HL-60 (cell line): ENCODE measurements around the gene PARVA.

Source experiments
- DNase-seq, 2 experiments: peaks; one replicate each; pipeline ENCODE4 v3.0.0-alpha.2; 2010 to 2020; ENCODE audit warnings: low read depth in 1 of 2, low spot score in 1 of 2
- H3K27ac ChIP-seq: fragments of 250-450 bp; sonication (Bioruptor Pico); replicated peaks from 2 replicates; pipeline ENCODE4 v1.5.1; 2020; ENCODE audit warnings: mild to moderate bottlenecking, moderate library complexity
- H3K27me3 ChIP-seq: fragments of 250-450 bp; sonication (Bioruptor Pico); 2 replicates; pipeline ENCODE4 v1.5.1; 2021; ENCODE audit warnings: mild to moderate bottlenecking, moderate library complexity; ENCODE audit not compliant: insufficient read depth, poor library complexity, severe bottlenecking
- H3K4me3 ChIP-seq: replicated peaks from 2 replicates; pipeline ENCODE4 v1.5.1; 2011; ENCODE audit warnings: mild to moderate bottlenecking, control low read depth, low read length; ENCODE audit not compliant: insufficient read depth
- CTCF ChIP-seq: IDR thresholded peaks from one replicate; pipeline ENCODE4 v1.5.1; 2011; ENCODE audit warnings: low read length, control low read depth, inconsistent platforms; ENCODE audit not compliant: insufficient read depth
- GABPA ChIP-seq: IDR thresholded peaks from 2 replicates; pipeline ENCODE4 v1.6.1; 2012; ENCODE audit warnings: low read depth
- POLR2AphosphoS5 ChIP-seq: IDR thresholded peaks from 2 replicates; pipeline ENCODE4 v1.6.1; 2012; ENCODE audit warnings: low read depth
- SPI1 ChIP-seq: IDR thresholded peaks from 2 replicates; pipeline ENCODE4 v1.6.1; 2012; ENCODE audit warnings: low read depth, mild to moderate bottlenecking, borderline replicate concordance
- TF ChIP-seq, protein P1 (sequence below): IDR thresholded peaks from 2 replicates; pipeline ENCODE4 v1.6.1; 2012; ENCODE audit warnings: low read depth; ENCODE audit not compliant: insufficient replicate concordance

PARVA gene

DNA sequence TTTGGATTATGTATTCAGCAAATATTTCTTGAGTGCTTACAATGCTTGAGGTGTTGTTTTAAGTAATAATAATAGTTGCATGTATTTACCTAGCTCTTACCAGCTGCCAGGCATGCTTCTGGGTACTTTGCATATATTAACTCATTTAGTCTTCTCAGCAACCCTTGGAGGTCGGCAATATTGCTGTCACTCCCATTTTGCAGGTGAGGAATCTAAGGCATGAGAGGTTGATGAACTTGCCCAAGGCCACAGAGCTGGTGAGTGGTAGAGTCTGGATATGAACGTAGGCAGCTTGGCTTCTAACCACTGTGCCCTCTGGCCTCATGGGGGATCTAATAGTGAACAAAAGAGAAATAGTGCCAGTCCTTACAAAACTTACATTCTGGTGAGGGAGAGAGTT, 92.9 kb downstream of the PARVA start:
- no peak overlapping the region for H3K27ac ChIP-seq
- DNase-seq, result no peak
- no peaks in the 10 kb centered on the region for H3K27me3 ChIP-seq
- H3K4me3 ChIP-seq, result no peak overlapping the region
- TF ChIP-seq GABPA (no peak), SPI1 (no peak), CTCF (no peak), POLR2AphosphoS5 (no peak)
- TF ChIP-seq, protein P1, sequence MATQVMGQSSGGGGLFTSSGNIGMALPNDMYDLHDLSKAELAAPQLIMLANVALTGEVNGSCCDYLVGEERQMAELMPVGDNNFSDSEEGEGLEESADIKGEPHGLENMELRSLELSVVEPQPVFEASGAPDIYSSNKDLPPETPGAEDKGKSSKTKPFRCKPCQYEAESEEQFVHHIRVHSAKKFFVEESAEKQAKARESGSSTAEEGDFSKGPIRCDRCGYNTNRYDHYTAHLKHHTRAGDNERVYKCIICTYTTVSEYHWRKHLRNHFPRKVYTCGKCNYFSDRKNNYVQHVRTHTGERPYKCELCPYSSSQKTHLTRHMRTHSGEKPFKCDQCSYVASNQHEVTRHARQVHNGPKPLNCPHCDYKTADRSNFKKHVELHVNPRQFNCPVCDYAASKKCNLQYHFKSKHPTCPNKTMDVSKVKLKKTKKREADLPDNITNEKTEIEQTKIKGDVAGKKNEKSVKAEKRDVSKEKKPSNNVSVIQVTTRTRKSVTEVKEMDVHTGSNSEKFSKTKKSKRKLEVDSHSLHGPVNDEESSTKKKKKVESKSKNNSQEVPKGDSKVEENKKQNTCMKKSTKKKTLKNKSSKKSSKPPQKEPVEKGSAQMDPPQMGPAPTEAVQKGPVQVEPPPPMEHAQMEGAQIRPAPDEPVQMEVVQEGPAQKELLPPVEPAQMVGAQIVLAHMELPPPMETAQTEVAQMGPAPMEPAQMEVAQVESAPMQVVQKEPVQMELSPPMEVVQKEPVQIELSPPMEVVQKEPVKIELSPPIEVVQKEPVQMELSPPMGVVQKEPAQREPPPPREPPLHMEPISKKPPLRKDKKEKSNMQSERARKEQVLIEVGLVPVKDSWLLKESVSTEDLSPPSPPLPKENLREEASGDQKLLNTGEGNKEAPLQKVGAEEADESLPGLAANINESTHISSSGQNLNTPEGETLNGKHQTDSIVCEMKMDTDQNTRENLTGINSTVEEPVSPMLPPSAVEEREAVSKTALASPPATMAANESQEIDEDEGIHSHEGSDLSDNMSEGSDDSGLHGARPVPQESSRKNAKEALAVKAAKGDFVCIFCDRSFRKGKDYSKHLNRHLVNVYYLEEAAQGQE, result no peak

GRCh38 chr11:12472401-12473005, 95.1 kb downstream of the PARVA start:
- no peak for DNase-seq
- TF ChIP-seq GABPA, result no peak
- TF ChIP-seq POLR2AphosphoS5, result no peak
- TF ChIP-seq, protein P1, result no peak
- no peak for TF ChIP-seq CTCF
- TF ChIP-seq SPI1, result no peak

GRCh38 chr11:12473381-12473780, 96.0 kb downstream of the PARVA start:
- no peak overlapping the region for H3K27ac ChIP-seq
- DNase-seq, result no peak
- no peak for TF ChIP-seq POLR2AphosphoS5
- TF ChIP-seq CTCF, result no peak
- TF ChIP-seq, protein P1, result no peak
- TF ChIP-seq GABPA, result no peak
- TF ChIP-seq SPI1, result no peak
- H3K27me3 ChIP-seq, result no peaks in the 10 kb centered on the region
- no peak overlapping the region for H3K4me3 ChIP-seq

More at GRCh38 chr11:12472401-12473005, 95.1 kb downstream of the PARVA start:
- Histone ChIP-seq H3K27me3 (no peaks in the 10 kb centered on the region), H3K27ac (no peak overlapping the region), H3K4me3 (no peak overlapping the region)
